ENCODE results near the gene FOXA3.

Gene FOXA3

GRCh38 chr19:45876161-45876410, 12.0 kb downstream of the FOXA3 start:
- H3K9ac ChIP-seq (ENCODE audit: insufficient read length, low read depth): peak overlapping the region; percentile 33
- no peaks in the 10 kb centered on the region for H3K9me3 ChIP-seq (ENCODE audit: insufficient read depth, low read length)
- peaks cover 10% of the 10 kb centered on the region for H3K36me3 ChIP-seq (ENCODE audit: insufficient read depth, insufficient read length, low read length)
- no peak overlapping the region for H3K4me3 ChIP-seq (ENCODE audit: insufficient read length, low read depth)
- no peaks in the 10 kb centered on the region for H3K27me3 ChIP-seq (ENCODE audit: insufficient read depth, insufficient read length)
- peaks cover 9% of the 10 kb centered on the region for H3K4me1 ChIP-seq (ENCODE audit: insufficient read depth, insufficient read length)
- TF ChIP-seq SUZ12 (IDR thresholded peaks at IDR 0.05; ENCODE audit: extremely low read depth, insufficient read depth, insufficient read length) (no peak), ZNF274 (IDR thresholded peaks at IDR 0.05; ENCODE audit: low read depth, low read length) (no peak), YY1 (IDR thresholded peaks at IDR 0.05; ENCODE audit: insufficient read depth, insufficient read length) (no peak)
- DNase-seq (ENCODE audit: low read depth, low spot score): no peak

DNA sequence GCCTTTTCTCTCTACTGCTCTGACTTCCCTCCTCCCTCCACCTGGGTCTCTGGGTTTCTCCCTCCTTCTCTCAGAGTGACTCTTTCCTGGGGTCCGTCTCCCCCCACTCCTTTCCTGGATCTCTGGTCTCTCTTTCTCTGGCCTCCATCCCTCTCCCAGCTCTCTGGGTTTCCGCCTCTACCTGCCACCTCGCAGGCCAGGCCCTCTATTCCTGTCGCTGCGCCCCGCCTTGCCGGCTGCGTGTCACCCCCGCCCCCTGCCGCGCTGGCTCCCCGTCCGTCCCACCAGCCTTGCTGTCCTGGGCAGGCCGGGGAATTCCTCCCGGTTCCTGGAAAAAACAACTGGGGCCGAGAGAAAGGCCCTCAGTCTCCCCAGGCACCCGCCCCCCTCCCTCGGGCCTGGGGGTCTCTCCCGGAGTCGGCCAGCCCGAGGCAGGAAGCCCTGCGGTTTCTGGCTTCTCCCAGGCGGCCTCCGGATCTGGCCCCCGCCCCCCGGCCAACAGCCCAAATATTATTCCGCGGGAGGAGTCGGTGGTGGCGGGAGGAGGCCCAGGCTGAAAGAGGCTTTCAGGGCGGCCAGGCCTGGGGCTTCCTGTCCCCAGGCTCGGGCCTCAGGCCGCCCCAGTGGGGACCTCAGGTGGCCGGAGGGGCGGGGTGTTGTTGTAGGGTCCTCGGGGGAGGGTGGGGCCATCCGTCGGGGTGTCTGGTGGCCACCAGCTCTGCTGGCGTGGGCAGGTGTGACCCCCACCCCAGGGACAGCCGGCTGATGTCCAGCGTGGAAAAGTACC, 12.5 kb downstream of the FOXA3 start:
- H3K4me1 ChIP-seq (ENCODE audit: insufficient read depth, insufficient read length): peaks cover 11% of the 10 kb centered on the region
- no peak for TF ChIP-seq ZNF274 (IDR thresholded peaks at IDR 0.05; ENCODE audit: low read depth, low read length)
- no peak for TF ChIP-seq YY1 (IDR thresholded peaks at IDR 0.05; ENCODE audit: insufficient read depth, insufficient read length)
- TF ChIP-seq SUZ12 (IDR thresholded peaks at IDR 0.05; ENCODE audit: extremely low read depth, insufficient read depth, insufficient read length): no peak
- DNase-seq (ENCODE audit: low read depth, low spot score): no peak

DNA sequence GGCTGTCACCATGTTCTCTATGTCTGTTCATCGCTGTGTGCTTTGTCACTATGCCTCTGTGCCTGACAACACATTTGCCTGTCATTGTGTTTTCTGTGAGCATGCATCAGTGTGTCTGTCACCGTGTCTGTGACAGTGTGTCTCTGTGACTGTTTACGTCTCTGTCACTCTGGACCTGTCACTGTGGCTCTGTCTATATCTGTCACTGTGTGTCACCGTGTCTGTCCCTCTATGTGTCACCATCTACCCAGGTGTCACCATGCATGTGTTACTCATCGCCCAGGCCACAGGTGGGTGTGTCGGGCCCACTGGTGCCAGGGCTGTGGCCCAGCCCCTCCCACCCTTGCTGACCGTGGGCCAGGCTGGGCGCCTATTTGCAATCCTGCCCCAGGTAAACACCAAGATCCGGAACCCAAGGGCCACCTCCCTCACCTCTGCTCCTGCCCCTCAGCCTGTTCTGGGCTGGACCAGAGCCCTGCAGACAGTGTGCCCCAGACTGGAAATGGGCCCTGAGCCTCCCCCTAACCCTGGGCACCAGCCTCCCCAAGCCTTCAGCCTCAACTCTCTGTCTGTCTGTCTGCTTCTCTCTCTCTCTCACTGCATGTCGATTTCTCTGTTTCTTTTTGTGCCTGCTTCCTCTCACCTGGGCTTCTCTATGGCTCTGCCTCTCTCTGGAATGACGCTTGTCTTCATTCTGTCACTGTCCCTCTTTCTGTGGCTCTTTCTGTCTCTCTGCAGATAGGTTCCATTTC, 14.1 kb downstream of the FOXA3 start:
- no peak overlapping the region for H3K9ac ChIP-seq (ENCODE audit: insufficient read length, low read depth)

More for the DNA sequence above, 12.5 kb downstream of the FOXA3 start:
- peaks cover 10% of the 10 kb centered on the region for H3K36me3 ChIP-seq (ENCODE audit: insufficient read depth, insufficient read length, low read length)
- H3K9ac ChIP-seq (ENCODE audit: insufficient read length, low read depth): peak overlapping the region; percentile 51
- no peaks in the 10 kb centered on the region for H3K9me3 ChIP-seq (ENCODE audit: insufficient read depth, low read length)
- no peaks in the 10 kb centered on the region for H3K27me3 ChIP-seq (ENCODE audit: insufficient read depth, insufficient read length)
- H3K4me3 ChIP-seq (ENCODE audit: insufficient read length, low read depth): peak overlapping the region; percentile 19

GRCh38 chr19:45879055-45879454, 14.9 kb downstream of the FOXA3 start:
- Histone ChIP-seq H3K9ac (ENCODE audit: insufficient read length, low read depth) (no peak overlapping the region), H3K27me3 (ENCODE audit: insufficient read depth, insufficient read length) (no peaks in the 10 kb centered on the region), H3K4me3 (ENCODE audit: insufficient read length, low read depth) (no peak overlapping the region), H3K36me3 (ENCODE audit: insufficient read depth, insufficient read length, low read length) (peaks cover 5% of the 10 kb centered on the region), H3K9me3 (ENCODE audit: insufficient read depth, low read length) (no peaks in the 10 kb centered on the region), H3K4me1 (ENCODE audit: insufficient read depth, insufficient read length) (peaks cover 18% of the 10 kb centered on the region)
- no peak for DNase-seq (ENCODE audit: low read depth, low spot score)
- TF ChIP-seq YY1 (IDR thresholded peaks at IDR 0.05; ENCODE audit: insufficient read depth, insufficient read length) (no peak), SUZ12 (IDR thresholded peaks at IDR 0.05; ENCODE audit: extremely low read depth, insufficient read depth, insufficient read length) (no peak), ZNF274 (IDR thresholded peaks at IDR 0.05; ENCODE audit: low read depth, low read length) (no peak)

More for the DNA sequence above, 14.1 kb downstream of the FOXA3 start:
- no peak overlapping the region for H3K4me3 ChIP-seq (ENCODE audit: insufficient read length, low read depth)
- TF ChIP-seq YY1 (IDR thresholded peaks at IDR 0.05; ENCODE audit: insufficient read depth, insufficient read length): no peak
- TF ChIP-seq ZNF274 (IDR thresholded peaks at IDR 0.05; ENCODE audit: low read depth, low read length): no peak
- no peak for TF ChIP-seq SUZ12 (IDR thresholded peaks at IDR 0.05; ENCODE audit: extremely low read depth, insufficient read depth, insufficient read length)
- peaks cover 17% of the 10 kb centered on the region for H3K4me1 ChIP-seq (ENCODE audit: insufficient read depth, insufficient read length)
- DNase-seq (ENCODE audit: low read depth, low spot score): no peak
- H3K9me3 ChIP-seq (ENCODE audit: insufficient read depth, low read length): no peaks in the 10 kb centered on the region
- no peaks in the 10 kb centered on the region for H3K27me3 ChIP-seq (ENCODE audit: insufficient read depth, insufficient read length)
- H3K36me3 ChIP-seq (ENCODE audit: insufficient read depth, insufficient read length, low read length): no peaks in the 10 kb centered on the region

GRCh38 chr19:45879971-45880370, 15.8 kb downstream of the FOXA3 start:
- Histone ChIP-seq H3K9ac (ENCODE audit: insufficient read length, low read depth) (no peak overlapping the region), H3K4me3 (ENCODE audit: insufficient read length, low read depth) (no peak overlapping the region), H3K4me1 (ENCODE audit: insufficient read depth, insufficient read length) (peaks cover 21% of the 10 kb centered on the region)

DNA sequence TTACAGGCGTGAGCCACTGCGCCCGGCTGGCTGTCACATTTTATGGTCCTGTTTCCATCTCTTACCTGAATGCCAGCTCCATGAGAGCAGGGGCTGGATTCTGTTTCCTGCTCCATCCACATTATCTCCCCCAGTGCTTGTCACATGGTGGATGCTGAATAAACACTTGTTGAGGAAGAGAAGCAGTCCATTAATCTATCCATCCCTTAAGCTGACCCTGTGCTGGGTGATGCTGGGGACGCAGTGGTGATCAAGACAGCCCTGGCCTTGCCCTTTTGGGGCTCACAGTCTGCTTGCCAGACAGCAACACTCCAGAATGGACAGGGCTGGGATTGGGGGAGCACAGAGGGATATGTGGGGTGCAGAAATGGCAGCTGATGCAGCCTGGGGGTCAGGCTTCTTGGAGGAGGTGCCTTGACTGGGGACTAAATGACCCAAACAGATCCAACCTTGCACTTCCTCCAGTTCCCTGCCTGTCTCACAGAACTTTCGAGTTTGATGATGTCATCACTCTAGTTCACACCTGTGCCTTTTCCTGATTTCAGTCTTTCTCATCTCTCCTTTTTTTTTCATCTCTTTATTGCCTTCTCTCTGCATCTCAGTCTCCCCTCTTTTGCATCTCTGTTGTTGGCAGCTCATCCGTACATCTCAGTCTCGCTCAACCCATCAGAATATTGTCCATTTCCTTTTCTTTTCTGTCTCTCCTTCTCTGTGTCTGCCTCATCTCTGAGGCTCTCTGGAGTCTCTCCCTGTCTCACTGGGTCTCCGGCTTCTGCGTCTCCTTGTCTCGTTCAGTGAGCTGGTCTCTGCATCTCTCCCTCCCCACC, 17.2 kb downstream of the FOXA3 start:
- no peak for TF ChIP-seq SUZ12 (IDR thresholded peaks at IDR 0.05; ENCODE audit: extremely low read depth, insufficient read depth, insufficient read length)
- TF ChIP-seq ZNF274 (IDR thresholded peaks at IDR 0.05; ENCODE audit: low read depth, low read length): no peak
- no peak for TF ChIP-seq YY1 (IDR thresholded peaks at IDR 0.05; ENCODE audit: insufficient read depth, insufficient read length)
- DNase-seq (ENCODE audit: low read depth, low spot score): no peak
- H3K9ac ChIP-seq (ENCODE audit: insufficient read length, low read depth): peak overlapping the region; percentile 66
- H3K27me3 ChIP-seq (ENCODE audit: insufficient read depth, insufficient read length): no peaks in the 10 kb centered on the region
- no peaks in the 10 kb centered on the region; the same call in 1 of the 2 replicates for H3K9me3 ChIP-seq (ENCODE audit: insufficient read depth, low read length)
- H3K4me3 ChIP-seq (ENCODE audit: insufficient read length, low read depth): no peak overlapping the region
- peaks cover 22% of the 10 kb centered on the region for H3K4me1 ChIP-seq (ENCODE audit: insufficient read depth, insufficient read length)
- H3K36me3 ChIP-seq (ENCODE audit: insufficient read depth, insufficient read length, low read length): peaks cover 15% of the 10 kb centered on the region

More at GRCh38 chr19:45879971-45880370, 15.8 kb downstream of the FOXA3 start:
- no peaks in the 10 kb centered on the region for H3K27me3 ChIP-seq (ENCODE audit: insufficient read depth, insufficient read length)
- H3K36me3 ChIP-seq (ENCODE audit: insufficient read depth, insufficient read length, low read length): peaks cover 14% of the 10 kb centered on the region
- TF ChIP-seq YY1 (IDR thresholded peaks at IDR 0.05; ENCODE audit: insufficient read depth, insufficient read length): no peak
- no peak for TF ChIP-seq ZNF274 (IDR thresholded peaks at IDR 0.05; ENCODE audit: low read depth, low read length)
- no peak for TF ChIP-seq SUZ12 (IDR thresholded peaks at IDR 0.05; ENCODE audit: extremely low read depth, insufficient read depth, insufficient read length)
- DNase-seq (ENCODE audit: low read depth, low spot score): no peak
- no peaks in the 10 kb centered on the region; the same call in 1 of the 2 replicates for H3K9me3 ChIP-seq (ENCODE audit: insufficient read depth, low read length)

Data from NT2/D1 (cell line).